HG03175 (cell line): ENCODE measurements around the gene MZF1.

ENCODE experiments used
- ATAC-seq: cut with Tn5 transposase; IDR thresholded peaks from one replicate; pipeline ENCODE4 v1.9.1; 2021; ENCODE audit warnings: mild to moderate bottlenecking, moderate library complexity; ENCODE audit not compliant: unreplicated experiment

MZF1 gene

GRCh38 chr19:58556622-58557220 lies 16.4 kb downstream of the MZF1 start:
- no peak for ATAC-seq

GRCh38 chr19:58555920-58556621 lies 17.1 kb downstream of the MZF1 start:
- ATAC-seq: no peak

- no peak for ATAC-seq
Measured at GRCh38 chr19:58555369-58555885, 17.7 kb downstream of the MZF1 start.

- ATAC-seq: peak; percentile 34
Measured at GRCh38 chr19:58554494-58555368, 18.4 kb downstream of the MZF1 start, which contains the start of gene CHMP2A. TSS of gene CHMP2A (minus strand) at chr19:58555105. CDS start at chr19:58554212, 893 bp downstream.

GRCh38 chr19:58553799-58554493 lies 19.2 kb downstream of the MZF1 start:
- ATAC-seq: no peak

- ATAC-seq: no peak
Measured at GRCh38 chr19:58552655-58553054, 20.5 kb downstream of the MZF1 start.

- no peak for ATAC-seq
Measured at GRCh38 chr19:58551577-58552471, 21.3 kb downstream of the MZF1 start.

- no peak for ATAC-seq
Measured at GRCh38 chr19:58551123-58551497, 22.0 kb downstream of the MZF1 start.

GRCh38 chr19:58550362-58551122 lies 22.6 kb downstream of the MZF1 start:
- ATAC-seq: no peak

- no peak for ATAC-seq
Measured at GRCh38 chr19:58549664-58550361, 23.3 kb downstream of the MZF1 start.

GRCh38 chr19:58548859-58549663 lies 24.1 kb downstream of the MZF1 start:
- ATAC-seq: no peak

GRCh38 chr19:58547323-58548312 lies 25.5 kb downstream of the MZF1 start:
- ATAC-seq: no peak

GRCh38 chr19:58546019-58546530 lies 27.1 kb downstream of the MZF1 start:
- no peak for ATAC-seq

GRCh38 chr19:58545286-58546018 lies 27.7 kb downstream of the MZF1 start:
- ATAC-seq: no peak

GRCh38 chr19:58544591-58545285 lies 28.4 kb downstream of the MZF1 start:
- ATAC-seq: peak; percentile 48
